Stimulated activated naive B cell treated with anti-CD40 and anti-IgM and Interleukin-4, amounts not matched to agents 10 μg/mL and 1 μg/mL and 100 μg/mL, for 72 hours (primary cell): Measurements from ENCODE around the gene PAX5.

ENCODE experiments used
- ATAC-seq, 2 donors: fragments of 150-1000 bp; cut with Tn5 transposase; replicated peaks; 2 replicates each; pipeline ENCODE4 v1.10.0; 2021; ENCODE audit warnings: moderate library complexity in 1 of 2
- DNase-seq: peaks from one replicate; pipeline ENCODE4 v3.0.0; 2021
- H3K27ac Mint-ChIP-seq: one replicate; pipeline ENCODE4 v1.8.0; 2022; ENCODE audit warnings: mild to moderate bottlenecking, mixed read lengths
- H3K27me3 Mint-ChIP-seq, 2 donors: one replicate each; pipeline ENCODE4 v1.8.0; 2022; ENCODE audit warnings: mixed read lengths in 2 of 2
- H3K36me3 Mint-ChIP-seq, 2 donors: one replicate each; pipeline ENCODE4 v1.8.0; 2022; ENCODE audit warnings: mixed read lengths in 2 of 2, mild to moderate bottlenecking in 1 of 2
- H3K4me1 Mint-ChIP-seq, 2 donors: one replicate each; pipeline ENCODE4 v1.8.0; 2022; ENCODE audit warnings: mixed read lengths in 2 of 2, mild to moderate bottlenecking in 1 of 2
- H3K4me3 Mint-ChIP-seq, 2 donors: one replicate each; pipeline ENCODE4 v1.8.0; 2022; ENCODE audit warnings: mild to moderate bottlenecking in 2 of 2, mixed read lengths in 2 of 2, moderate library complexity in 1 of 2
- H3K9me3 Mint-ChIP-seq, 2 donors: one replicate each; pipeline ENCODE4 v1.8.0; 2022; ENCODE audit warnings: mixed read lengths in 2 of 2, mild to moderate bottlenecking in 1 of 2

Gene PAX5

GRCh38 chr9:36833954-36834353 lies 200.1 kb downstream of the PAX5 start:
- DNase-seq (no peak), ATAC-seq (no peak)
- Mint-ChIP-seq H3K27me3 (no peaks in the 10 kb centered on the region), H3K4me1 (peaks cover 48 to 66% of the 10 kb centered on the region in 2 donors), H3K27ac (peak overlapping the region; percentile 20), H3K36me3 (peaks cover 18 to 39% of the 10 kb centered on the region in 2 donors), H3K4me3 (no peak overlapping the region), H3K9me3 (no peaks in the 10 kb centered on the region)

GRCh38 chr9:36832164-36832795 lies 201.8 kb downstream of the PAX5 start:
- Mint-ChIP-seq H3K27me3 (peaks cover 1% of the 10 kb centered on the region in 2 donors), H3K4me1 (peaks cover 43 to 59% of the 10 kb centered on the region in 2 donors), H3K9me3 (no peaks in the 10 kb centered on the region), H3K27ac (peak overlapping the region; percentile 92), H3K4me3 (peak overlapping the region; percentile 29 to 68), H3K36me3 (peaks cover 9 to 25% of the 10 kb centered on the region in 2 donors)
- DNase-seq = no peak
- ATAC-seq = peak in 1 of 2 donors; percentile 19

GRCh38 chr9:36831381-36832161 lies 202.5 kb downstream of the PAX5 start:
- H3K36me3 Mint-ChIP-seq = peaks cover 4 to 18% of the 10 kb centered on the region in 2 donors
- peak overlapping the region in 1 of 2 donors; percentile 68 for H3K4me3 Mint-ChIP-seq
- peak overlapping the region; percentile 92 for H3K27ac Mint-ChIP-seq
- peak; percentile 2 to 9 for ATAC-seq
- H3K27me3 Mint-ChIP-seq = peaks cover 8% of the 10 kb centered on the region in 2 donors
- H3K9me3 Mint-ChIP-seq = no peaks in the 10 kb centered on the region
- peaks cover 38 to 52% of the 10 kb centered on the region in 2 donors for H3K4me1 Mint-ChIP-seq
- DNase-seq = no peak

GRCh38 chr9:36828611-36829013 lies 205.5 kb downstream of the PAX5 start:
- ATAC-seq (no peak), DNase-seq (no peak)
- Mint-ChIP-seq H3K4me3 (no peak overlapping the region), H3K27ac (no peak overlapping the region), H3K9me3 (no peaks in the 10 kb centered on the region), H3K4me1 (peaks cover 17 to 23% of the 10 kb centered on the region in 2 donors), H3K36me3 (peaks cover 0 to 5% of the 10 kb centered on the region in 2 donors), H3K27me3 (peaks cover 9 to 18% of the 10 kb centered on the region in 2 donors)

- DNase-seq (no peak), ATAC-seq (no peak)
- Mint-ChIP-seq H3K9me3 (no peaks in the 10 kb centered on the region), H3K36me3 (peaks cover 0 to 5% of the 10 kb centered on the region in 2 donors), H3K4me3 (no peak overlapping the region), H3K27ac (no peak overlapping the region), H3K27me3 (peaks cover 9 to 19% of the 10 kb centered on the region in 2 donors), H3K4me1 (peaks cover 14 to 18% of the 10 kb centered on the region in 2 donors)
Observed at GRCh38 chr9:36827593-36827992, 206.5 kb downstream of the PAX5 start.

- no peaks in the 10 kb centered on the region for H3K36me3 Mint-ChIP-seq
- ATAC-seq (no peak), DNase-seq (no peak)
- H3K4me1 Mint-ChIP-seq = peaks cover 6 to 7% of the 10 kb centered on the region in 2 donors
- H3K27ac Mint-ChIP-seq = no peak overlapping the region
- no peaks in the 10 kb centered on the region for H3K9me3 Mint-ChIP-seq
- peaks cover 9 to 27% of the 10 kb centered on the region in 2 donors for H3K27me3 Mint-ChIP-seq
- H3K4me3 Mint-ChIP-seq = no peak overlapping the region
Observed at GRCh38 chr9:36826581-36826980, 207.5 kb downstream of the PAX5 start.

- DNase-seq (no peak), ATAC-seq (no peak)
- Mint-ChIP-seq H3K27me3 (peaks cover 11 to 33% of the 10 kb centered on the region in 2 donors), H3K36me3 (no peaks in the 10 kb centered on the region), H3K9me3 (no peaks in the 10 kb centered on the region), H3K4me3 (no peak overlapping the region), H3K27ac (no peak overlapping the region), H3K4me1 (no peaks in the 10 kb centered on the region)
Observed at GRCh38 chr9:36825179-36825578, 208.9 kb downstream of the PAX5 start.

GRCh38 chr9:36823934-36824333 lies 210.1 kb downstream of the PAX5 start:
- H3K27ac Mint-ChIP-seq = no peak overlapping the region
- H3K9me3 Mint-ChIP-seq = no peaks in the 10 kb centered on the region
- H3K36me3 Mint-ChIP-seq = no peaks in the 10 kb centered on the region
- DNase-seq = no peak
- no peak overlapping the region for H3K4me3 Mint-ChIP-seq
- ATAC-seq = no peak
- peaks cover 16 to 44% of the 10 kb centered on the region in 2 donors for H3K27me3 Mint-ChIP-seq
- H3K4me1 Mint-ChIP-seq = peaks cover 0 to under 1% of the 10 kb centered on the region in 2 donors

GRCh38 chr9:36823466-36823865 lies 210.6 kb downstream of the PAX5 start:
- Mint-ChIP-seq H3K36me3 (no peaks in the 10 kb centered on the region), H3K4me3 (no peak overlapping the region), H3K27me3 (peaks cover 21 to 49% of the 10 kb centered on the region in 2 donors), H3K9me3 (no peaks in the 10 kb centered on the region), H3K27ac (no peak overlapping the region), H3K4me1 (peaks cover 3 to 5% of the 10 kb centered on the region in 2 donors)
- ATAC-seq (no peak), DNase-seq (no peak)

GRCh38 chr9:36822201-36822600 lies 211.9 kb downstream of the PAX5 start:
- no peak overlapping the region for H3K27ac Mint-ChIP-seq
- H3K27me3 Mint-ChIP-seq = peaks cover 29 to 60% of the 10 kb centered on the region in 2 donors
- no peaks in the 10 kb centered on the region for H3K9me3 Mint-ChIP-seq
- H3K36me3 Mint-ChIP-seq = no peaks in the 10 kb centered on the region
- peaks cover 5 to 14% of the 10 kb centered on the region in 2 donors for H3K4me1 Mint-ChIP-seq
- no peak overlapping the region for H3K4me3 Mint-ChIP-seq
- DNase-seq (no peak), ATAC-seq (no peak)

- no peaks in the 10 kb centered on the region for H3K9me3 Mint-ChIP-seq
- H3K4me1 Mint-ChIP-seq = peaks cover 5 to 14% of the 10 kb centered on the region in 2 donors
- no peak overlapping the region for H3K27ac Mint-ChIP-seq
- no peak overlapping the region for H3K4me3 Mint-ChIP-seq
- H3K36me3 Mint-ChIP-seq = peaks cover 0 to 1% of the 10 kb centered on the region in 2 donors
- H3K27me3 Mint-ChIP-seq = peaks cover 33 to 63% of the 10 kb centered on the region in 2 donors
- ATAC-seq (no peak), DNase-seq (no peak)
Observed at GRCh38 chr9:36820392-36820861, 213.6 kb downstream of the PAX5 start.

- Mint-ChIP-seq H3K27ac (no peak overlapping the region), H3K9me3 (no peaks in the 10 kb centered on the region), H3K4me3 (peak overlapping the region in 1 of 2 donors; percentile 27), H3K4me1 (peaks cover 5 to 14% of the 10 kb centered on the region in 2 donors), H3K36me3 (peaks cover 0 to 1% of the 10 kb centered on the region in 2 donors), H3K27me3 (peaks cover 33 to 57% of the 10 kb centered on the region in 2 donors)
- DNase-seq (no peak), ATAC-seq (peak in 1 of 2 donors; percentile 8)
Observed at GRCh38 chr9:36818965-36819870, 214.8 kb downstream of the PAX5 start.

- DNase-seq (no peak), ATAC-seq (peak; percentile 25 to 29)
- peak overlapping the region; percentile 27 to 57 for H3K4me3 Mint-ChIP-seq
- peaks cover 5 to 14% of the 10 kb centered on the region in 2 donors for H3K4me1 Mint-ChIP-seq
- no peak overlapping the region for H3K27ac Mint-ChIP-seq
- no peaks in the 10 kb centered on the region for H3K9me3 Mint-ChIP-seq
- H3K27me3 Mint-ChIP-seq = peaks cover 33 to 57% of the 10 kb centered on the region in 2 donors
- peaks cover 0 to 1% of the 10 kb centered on the region in 2 donors for H3K36me3 Mint-ChIP-seq
Observed at GRCh38 chr9:36818242-36818938, 215.7 kb downstream of the PAX5 start.
